GM19238 (cell line): ENCODE data around the gene KLK2.

Experiments
- DNase-seq: peaks from one replicate; pipeline ENCODE4 v3.0.0; 2011; ENCODE audit warnings: low spot score; ENCODE audit not compliant: insufficient read length

KLK2 gene

GRCh38 chr19:50873056-50873455 lies at the start of gene KLK2:
Gene KLK2 (plus strand): TSS chr19:50873439. CDS start chr19:50873474, 35 bp downstream.
- no peak for DNase-seq

- no peak for DNase-seq
Measured at GRCh38 chr19:50826492-50827240, 46.6 kb upstream of the KLK2 start.

GRCh38 chr19:50827476-50827875 lies 45.8 kb upstream of the KLK2 start:
- no peak for DNase-seq

GRCh38 chr19:50829801-50830200 lies 43.4 kb upstream of the KLK2 start:
- DNase-seq: no peak

GRCh38 chr19:50830266-50831025 lies 42.8 kb upstream of the KLK2 start:
- no peak for DNase-seq

- DNase-seq: no peak
Measured at GRCh38 chr19:50831026-50831396, 42.2 kb upstream of the KLK2 start.

- DNase-seq: no peak
Measured at GRCh38 chr19:50832666-50833065, 40.6 kb upstream of the KLK2 start.

- DNase-seq: no peak
Measured at GRCh38 chr19:50833117-50833801, 40.0 kb upstream of the KLK2 start, which contains the start of gene KLK15. Gene KLK15 (minus strand): TSS chr19:50833574. CDS start chr19:50831492, 2,082 bp downstream.

- DNase-seq: no peak
Measured at GRCh38 chr19:50833802-50834167, 39.5 kb upstream of the KLK2 start.

- DNase-seq: no peak
Measured at GRCh38 chr19:50835103-50835784, 38.0 kb upstream of the KLK2 start.

GRCh38 chr19:50835785-50836542 lies 37.3 kb upstream of the KLK2 start:
- DNase-seq: peak; percentile 87

- DNase-seq: no peak
Measured at GRCh38 chr19:50836543-50837195, 36.6 kb upstream of the KLK2 start.

- DNase-seq: no peak
Measured at GRCh38 chr19:50837300-50837699, 35.9 kb upstream of the KLK2 start.

- peak; percentile 39 for DNase-seq
Measured at GRCh38 chr19:50838239-50838638, 35.0 kb upstream of the KLK2 start.

GRCh38 chr19:50839712-50840655 lies 33.3 kb upstream of the KLK2 start:
- DNase-seq: no peak

GRCh38 chr19:50842130-50842529 lies 31.1 kb upstream of the KLK2 start:
- DNase-seq: no peak

GRCh38 chr19:50843205-50843604 lies 30.0 kb upstream of the KLK2 start:
- DNase-seq: no peak

- DNase-seq: no peak
Measured at GRCh38 chr19:50843701-50844221, 29.5 kb upstream of the KLK2 start.
